SK-N-SH treated with all-trans-retinoic acid at 6 μM for 48 hours (cell line): ENCODE measurements around the gene ZNF831.

Source experiments
- ATAC-seq: fragments of 200-7000 bp; cut with Tn5 transposase; 3 replicates; pipeline ENCODE4 v1.9.1; 2020; ENCODE audit warnings: mild to moderate bottlenecking, moderate library complexity
- CREB5 ChIP-seq: fragments of 250-450 bp; sonication (Bioruptor Pico); IDR thresholded peaks from 2 replicates; pipeline ENCODE4 v1.5.1; 2020; ENCODE audit warnings: low read depth, mild to moderate bottlenecking, moderate library complexity
- CSDC2 ChIP-seq: fragments of 250-450 bp; sonication (Bioruptor Pico); IDR thresholded peaks from 2 replicates; pipeline ENCODE4 v1.5.0; 2020; ENCODE audit warnings: mild to moderate bottlenecking, moderate library complexity
- CSRNP3 ChIP-seq: fragments of 250-450 bp; sonication (Bioruptor Pico); IDR thresholded peaks from 2 replicates; pipeline ENCODE4 v1.5.1; 2021; ENCODE audit warnings: mild to moderate bottlenecking, moderate library complexity
- GLIS3 ChIP-seq: fragments of 250-450 bp; sonication (Bioruptor Pico); IDR thresholded peaks from 2 replicates; pipeline ENCODE4 v1.5.0; 2020; ENCODE audit warnings: mild to moderate bottlenecking, moderate library complexity
- ISL1 ChIP-seq: fragments of 250-450 bp; sonication (Bioruptor Pico); IDR thresholded peaks from 2 replicates; pipeline ENCODE4 v2.1.2; 2022; ENCODE audit warnings: mild to moderate bottlenecking, moderate library complexity
- OSR1 ChIP-seq: fragments of 250-450 bp; sonication (Bioruptor Pico); IDR thresholded peaks from 2 replicates; pipeline ENCODE4 v1.8.0; 2022; ENCODE audit warnings: moderate library complexity, mild to moderate bottlenecking, inconsistent platforms
- PATZ1 ChIP-seq: fragments of 250-450 bp; sonication (Bioruptor Pico); IDR thresholded peaks from 2 replicates; pipeline ENCODE4 v1.8.0; 2020; ENCODE audit warnings: mild to moderate bottlenecking, moderate library complexity, borderline replicate concordance
- PPARA ChIP-seq: fragments of 250-450 bp; sonication (Bioruptor Pico); IDR thresholded peaks from 2 replicates; pipeline ENCODE4 v1.5.0; 2020; ENCODE audit warnings: mild to moderate bottlenecking, borderline replicate concordance
- TCF4 ChIP-seq: fragments of 250-450 bp; sonication (Bioruptor Pico); IDR thresholded peaks from 2 replicates; pipeline ENCODE4 v1.8.0; 2021; ENCODE audit warnings: mild to moderate bottlenecking, moderate library complexity, borderline replicate concordance
- TOX ChIP-seq: fragments of 250-450 bp; sonication (Bioruptor Pico); IDR thresholded peaks from 2 replicates; pipeline ENCODE4 v1.8.0; 2021; ENCODE audit warnings: mild to moderate bottlenecking, moderate library complexity, borderline replicate concordance
- ZC3H10 ChIP-seq: fragments of 250-450 bp; sonication (Bioruptor Pico); IDR thresholded peaks from 2 replicates; pipeline ENCODE4 v1.5.1; 2021; ENCODE audit warnings: mild to moderate bottlenecking, moderate library complexity
- ZFP3 ChIP-seq: fragments of 250-450 bp; sonication (Bioruptor Pico); IDR thresholded peaks from 2 replicates; pipeline ENCODE4 v1.5.0; 2020; ENCODE audit warnings: mild to moderate bottlenecking, moderate library complexity
- ZFP30 ChIP-seq: fragments of 450-650 bp; formaldehyde crosslinking; IDR thresholded peaks from 2 replicates; pipeline ENCODE4 v1.5.0; 2022; ENCODE audit warnings: mild to moderate bottlenecking, moderate library complexity
- ZNF565 ChIP-seq: fragments of 450-650 bp; formaldehyde crosslinking; conservative IDR thresholded peaks from 2 replicates; pipeline ENCODE4 v1.5.0; 2020; ENCODE audit warnings: low read depth, mild to moderate bottlenecking, moderate library complexity
- ZNF70 ChIP-seq: fragments of 450-650 bp; formaldehyde crosslinking; IDR thresholded peaks from 2 replicates; pipeline ENCODE4 v1.5.0; 2020; ENCODE audit warnings: mild to moderate bottlenecking, moderate library complexity
- ZNF8 ChIP-seq: fragments of 450-650 bp; formaldehyde crosslinking; IDR thresholded peaks from 2 replicates; pipeline ENCODE4 v1.5.0; 2020; ENCODE audit warnings: mild to moderate bottlenecking, moderate library complexity
- TF ChIP-seq, protein P1 (sequence below): fragments of 250-450 bp; sonication (Bioruptor Pico); IDR thresholded peaks from 2 replicates; pipeline ENCODE4 v1.8.0; 2021; ENCODE audit warnings: low read depth, mild to moderate bottlenecking, moderate library complexity, borderline replicate concordance

ZNF831 gene

GRCh38 chr20:59125332-59125731 is 38.3 kb upstream of the ZNF831 start (continued):
- no peak for TF ChIP-seq PATZ1 (CRISPR knock-in tag)
- TF ChIP-seq PPARA (CRISPR knock-in tag), result no peak
- no peak for TF ChIP-seq OSR1
- TF ChIP-seq ZFP30 (CRISPR knock-in tag), result no peak
- TF ChIP-seq CSDC2 (CRISPR knock-in tag), result no peak
- TF ChIP-seq ZC3H10 (CRISPR knock-in tag), result no peak

DNA sequence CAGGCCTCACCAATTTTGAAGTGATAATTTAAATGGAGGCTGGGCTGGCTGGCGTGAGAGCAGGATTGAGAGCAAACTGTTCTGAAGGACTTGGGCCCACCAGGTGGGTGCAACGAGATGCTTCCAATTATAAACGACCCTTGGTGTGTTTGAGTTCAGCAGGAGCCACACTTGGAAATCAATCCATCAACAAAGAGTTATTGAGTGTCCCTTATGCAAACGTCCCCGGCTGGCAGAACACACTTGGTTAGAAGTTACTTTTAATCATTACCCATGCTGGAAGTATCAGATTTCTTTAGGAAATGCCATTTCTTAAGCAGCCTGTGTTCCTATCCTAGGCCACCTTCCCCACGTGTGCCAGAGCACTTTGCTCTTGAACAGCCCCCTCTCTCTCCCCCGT is 37.8 kb upstream of the ZNF831 start:
- no peak for ATAC-seq
- no peak for TF ChIP-seq CSRNP3 (CRISPR knock-in tag)
- TF ChIP-seq ZNF70 (CRISPR knock-in tag), result no peak
- no peak for TF ChIP-seq ZFP30 (CRISPR knock-in tag)
- no peak for TF ChIP-seq ZFP3
- no peak for TF ChIP-seq GLIS3 (CRISPR knock-in tag)
- TF ChIP-seq, all 23 proteins: peak for 0

- TF ChIP-seq TOX (CRISPR knock-in tag), result no peak
- no peak for TF ChIP-seq PATZ1 (CRISPR knock-in tag)
- TF ChIP-seq, protein P1, sequence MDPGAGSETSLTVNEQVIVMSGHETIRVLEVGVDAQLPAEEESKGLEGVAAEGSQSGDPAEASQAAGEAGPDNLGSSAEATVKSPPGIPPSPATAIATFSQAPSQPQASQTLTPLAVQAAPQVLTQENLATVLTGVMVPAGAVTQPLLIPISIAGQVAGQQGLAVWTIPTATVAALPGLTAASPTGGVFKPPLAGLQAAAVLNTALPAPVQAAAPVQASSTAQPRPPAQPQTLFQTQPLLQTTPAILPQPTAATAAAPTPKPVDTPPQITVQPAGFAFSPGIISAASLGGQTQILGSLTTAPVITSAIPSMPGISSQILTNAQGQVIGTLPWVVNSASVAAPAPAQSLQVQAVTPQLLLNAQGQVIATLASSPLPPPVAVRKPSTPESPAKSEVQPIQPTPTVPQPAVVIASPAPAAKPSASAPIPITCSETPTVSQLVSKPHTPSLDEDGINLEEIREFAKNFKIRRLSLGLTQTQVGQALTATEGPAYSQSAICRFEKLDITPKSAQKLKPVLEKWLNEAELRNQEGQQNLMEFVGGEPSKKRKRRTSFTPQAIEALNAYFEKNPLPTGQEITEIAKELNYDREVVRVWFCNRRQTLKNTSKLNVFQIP (CRISPR knock-in tag), result no peak
- no peak for TF ChIP-seq OSR1
- no peak for TF ChIP-seq ZFP30 (CRISPR knock-in tag)
- TF ChIP-seq CSRNP3 (CRISPR knock-in tag), result no peak
- TF ChIP-seq GLIS3 (CRISPR knock-in tag), result no peak
- no peak for TF ChIP-seq ZNF70 (CRISPR knock-in tag)
- TF ChIP-seq CREB5 (CRISPR knock-in tag), result no peak
- no peak for TF ChIP-seq PPARA (CRISPR knock-in tag)
- TF ChIP-seq TCF4, result no peak
- no peak for TF ChIP-seq ZNF8 (CRISPR knock-in tag)
- no peak for TF ChIP-seq ZFP3
- no peak for TF ChIP-seq ZC3H10 (CRISPR knock-in tag)
- ATAC-seq, result no peak
Observed at GRCh38 chr20:59127839-59128238, 35.8 kb upstream of the ZNF831 start.

DNA sequence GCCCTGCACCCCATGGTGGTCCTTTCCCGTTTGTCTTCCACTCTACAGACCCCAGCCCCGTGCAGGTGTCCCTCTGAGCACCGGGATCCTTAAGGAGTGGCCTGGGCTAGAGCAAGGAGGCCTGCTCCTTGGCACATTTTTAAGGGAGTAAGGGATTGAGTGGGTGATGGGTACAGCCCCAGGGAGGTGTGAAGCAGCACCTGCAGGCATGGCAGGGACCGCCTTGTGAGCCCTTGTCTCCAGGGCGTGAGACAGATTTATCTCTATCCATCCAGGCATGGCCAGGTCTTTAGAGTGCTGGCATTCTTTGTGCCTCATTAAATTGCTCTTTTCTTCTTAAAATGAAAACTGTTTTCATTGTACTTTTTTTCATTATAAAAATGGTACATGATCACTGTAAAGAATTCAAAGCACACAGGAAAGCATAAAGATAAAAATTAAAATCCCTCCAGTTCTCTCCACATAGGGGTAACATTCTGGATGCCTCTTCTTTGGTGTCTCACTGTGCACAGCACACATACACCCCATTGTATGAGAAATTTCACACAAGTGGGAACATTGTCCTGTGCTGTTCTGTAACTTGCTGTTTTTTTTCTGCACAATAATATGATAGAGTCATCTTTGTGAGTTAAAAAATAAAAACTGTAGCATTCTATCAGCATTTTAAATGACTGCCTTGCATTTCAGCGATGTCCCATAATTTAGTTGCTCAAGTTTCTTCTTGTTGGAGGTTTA is 31.9 kb upstream of the ZNF831 start:
- no peak for ATAC-seq

More for the DNA sequence above, 31.9 kb upstream of the ZNF831 start:
- TF ChIP-seq TOX (CRISPR knock-in tag) (no peak), ZNF8 (CRISPR knock-in tag) (no peak), CSDC2 (CRISPR knock-in tag) (no peak), PPARA (CRISPR knock-in tag) (no peak), CREB5 (CRISPR knock-in tag) (no peak), CSRNP3 (CRISPR knock-in tag) (no peak), ISL1 (CRISPR knock-in tag) (no peak), GLIS3 (CRISPR knock-in tag) (no peak), ZNF565 (CRISPR knock-in tag) (no peak)
